ENCODE data around the gene ZC3H12A.

The ZC3H12A gene

GRCh38 chr1:37471345-37472231 lies 2.8 kb upstream of the ZC3H12A start (continued):
- TF ChIP-seq, protein P1, sequence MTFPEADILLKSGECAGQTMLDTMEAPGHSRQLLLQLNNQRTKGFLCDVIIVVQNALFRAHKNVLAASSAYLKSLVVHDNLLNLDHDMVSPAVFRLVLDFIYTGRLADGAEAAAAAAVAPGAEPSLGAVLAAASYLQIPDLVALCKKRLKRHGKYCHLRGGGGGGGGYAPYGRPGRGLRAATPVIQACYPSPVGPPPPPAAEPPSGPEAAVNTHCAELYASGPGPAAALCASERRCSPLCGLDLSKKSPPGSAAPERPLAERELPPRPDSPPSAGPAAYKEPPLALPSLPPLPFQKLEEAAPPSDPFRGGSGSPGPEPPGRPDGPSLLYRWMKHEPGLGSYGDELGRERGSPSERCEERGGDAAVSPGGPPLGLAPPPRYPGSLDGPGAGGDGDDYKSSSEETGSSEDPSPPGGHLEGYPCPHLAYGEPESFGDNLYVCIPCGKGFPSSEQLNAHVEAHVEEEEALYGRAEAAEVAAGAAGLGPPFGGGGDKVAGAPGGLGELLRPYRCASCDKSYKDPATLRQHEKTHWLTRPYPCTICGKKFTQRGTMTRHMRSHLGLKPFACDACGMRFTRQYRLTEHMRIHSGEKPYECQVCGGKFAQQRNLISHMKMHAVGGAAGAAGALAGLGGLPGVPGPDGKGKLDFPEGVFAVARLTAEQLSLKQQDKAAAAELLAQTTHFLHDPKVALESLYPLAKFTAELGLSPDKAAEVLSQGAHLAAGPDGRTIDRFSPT (tag by site-specific recombination; IDR thresholded peaks at IDR 0.05), result peak; percentile 99
- no peak for TF ChIP-seq SCRT1 (tag by site-specific recombination; IDR thresholded peaks at IDR 0.05; ENCODE audit: borderline replicate concordance)
- 0 out of 2 replicates have a peak, but pooled peaks have one; percentile 29 for TF ChIP-seq TCF7L2 (IDR thresholded peaks at IDR 0.05; ENCODE audit: borderline replicate concordance, low read depth, low read length)
- no peak for TF ChIP-seq ZNF426 (tag by site-specific recombination; IDR thresholded peaks at IDR 0.05)
- no peak for TF ChIP-seq ZNF274 (IDR thresholded peaks at IDR 0.05; ENCODE audit: low read length)
- no peak for TF ChIP-seq ZNF274 (tag by site-specific recombination; IDR thresholded peaks at IDR 0.05; ENCODE audit: borderline replicate concordance)
- no peak for TF ChIP-seq ZNF76 (tag by site-specific recombination; IDR thresholded peaks at IDR 0.05; ENCODE audit: borderline replicate concordance, low read depth)
- TF ChIP-seq GFI1B (tag by site-specific recombination; IDR thresholded peaks at IDR 0.05), result no peak
- no peak for TF ChIP-seq ZNF248 (tag by site-specific recombination; IDR thresholded peaks at IDR 0.05)
- no peak for TF ChIP-seq ZNF174 (tag by site-specific recombination; IDR thresholded peaks at IDR 0.05)
- TF ChIP-seq ZNF335 (tag by site-specific recombination; conservative IDR thresholded peaks at IDR 0.05), result peak; percentile 84
- TF ChIP-seq, protein P2, sequence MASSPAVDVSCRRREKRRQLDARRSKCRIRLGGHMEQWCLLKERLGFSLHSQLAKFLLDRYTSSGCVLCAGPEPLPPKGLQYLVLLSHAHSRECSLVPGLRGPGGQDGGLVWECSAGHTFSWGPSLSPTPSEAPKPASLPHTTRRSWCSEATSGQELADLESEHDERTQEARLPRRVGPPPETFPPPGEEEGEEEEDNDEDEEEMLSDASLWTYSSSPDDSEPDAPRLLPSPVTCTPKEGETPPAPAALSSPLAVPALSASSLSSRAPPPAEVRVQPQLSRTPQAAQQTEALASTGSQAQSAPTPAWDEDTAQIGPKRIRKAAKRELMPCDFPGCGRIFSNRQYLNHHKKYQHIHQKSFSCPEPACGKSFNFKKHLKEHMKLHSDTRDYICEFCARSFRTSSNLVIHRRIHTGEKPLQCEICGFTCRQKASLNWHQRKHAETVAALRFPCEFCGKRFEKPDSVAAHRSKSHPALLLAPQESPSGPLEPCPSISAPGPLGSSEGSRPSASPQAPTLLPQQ (tag by site-specific recombination; IDR thresholded peaks at IDR 0.05), result no peak
- no peak for TF ChIP-seq ZNF843 (tag by site-specific recombination; IDR thresholded peaks at IDR 0.05)
- TF ChIP-seq ZNF16 (tag by site-specific recombination; IDR thresholded peaks at IDR 0.05; ENCODE audit: low read depth), result no peak
- TF ChIP-seq ZSCAN23 (tag by site-specific recombination; IDR thresholded peaks at IDR 0.05), result no peak
- TF ChIP-seq ZBTB7A (tag by site-specific recombination; IDR thresholded peaks at IDR 0.05; ENCODE audit: low read depth), result no peak
- no peak for TF ChIP-seq ZXDB (tag by site-specific recombination; IDR thresholded peaks at IDR 0.05)
- TF ChIP-seq HOXD13 (CRISPR knock-in tag; IDR thresholded peaks at IDR 0.05; ENCODE audit: borderline replicate concordance), result no peak
- no peak for TF ChIP-seq ZNF776 (tag by site-specific recombination; IDR thresholded peaks at IDR 0.05; ENCODE audit: borderline replicate concordance)
- no peak for TF ChIP-seq ZNF175 (tag by site-specific recombination; IDR thresholded peaks at IDR 0.05)
- no peak for TF ChIP-seq YY1 (tag by site-specific recombination; IDR thresholded peaks at IDR 0.05)
- TF ChIP-seq, protein P3, sequence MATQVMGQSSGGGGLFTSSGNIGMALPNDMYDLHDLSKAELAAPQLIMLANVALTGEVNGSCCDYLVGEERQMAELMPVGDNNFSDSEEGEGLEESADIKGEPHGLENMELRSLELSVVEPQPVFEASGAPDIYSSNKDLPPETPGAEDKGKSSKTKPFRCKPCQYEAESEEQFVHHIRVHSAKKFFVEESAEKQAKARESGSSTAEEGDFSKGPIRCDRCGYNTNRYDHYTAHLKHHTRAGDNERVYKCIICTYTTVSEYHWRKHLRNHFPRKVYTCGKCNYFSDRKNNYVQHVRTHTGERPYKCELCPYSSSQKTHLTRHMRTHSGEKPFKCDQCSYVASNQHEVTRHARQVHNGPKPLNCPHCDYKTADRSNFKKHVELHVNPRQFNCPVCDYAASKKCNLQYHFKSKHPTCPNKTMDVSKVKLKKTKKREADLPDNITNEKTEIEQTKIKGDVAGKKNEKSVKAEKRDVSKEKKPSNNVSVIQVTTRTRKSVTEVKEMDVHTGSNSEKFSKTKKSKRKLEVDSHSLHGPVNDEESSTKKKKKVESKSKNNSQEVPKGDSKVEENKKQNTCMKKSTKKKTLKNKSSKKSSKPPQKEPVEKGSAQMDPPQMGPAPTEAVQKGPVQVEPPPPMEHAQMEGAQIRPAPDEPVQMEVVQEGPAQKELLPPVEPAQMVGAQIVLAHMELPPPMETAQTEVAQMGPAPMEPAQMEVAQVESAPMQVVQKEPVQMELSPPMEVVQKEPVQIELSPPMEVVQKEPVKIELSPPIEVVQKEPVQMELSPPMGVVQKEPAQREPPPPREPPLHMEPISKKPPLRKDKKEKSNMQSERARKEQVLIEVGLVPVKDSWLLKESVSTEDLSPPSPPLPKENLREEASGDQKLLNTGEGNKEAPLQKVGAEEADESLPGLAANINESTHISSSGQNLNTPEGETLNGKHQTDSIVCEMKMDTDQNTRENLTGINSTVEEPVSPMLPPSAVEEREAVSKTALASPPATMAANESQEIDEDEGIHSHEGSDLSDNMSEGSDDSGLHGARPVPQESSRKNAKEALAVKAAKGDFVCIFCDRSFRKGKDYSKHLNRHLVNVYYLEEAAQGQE (tag by site-specific recombination; IDR thresholded peaks at IDR 0.05), result no peak
- TF ChIP-seq KLF1 (tag by site-specific recombination; IDR thresholded peaks at IDR 0.05), result 0 out of 2 replicates have a peak, but pooled peaks have one; percentile 21
- TF ChIP-seq ZNF24 (tag by site-specific recombination; IDR thresholded peaks at IDR 0.05), result no peak
- TF ChIP-seq, protein P4, sequence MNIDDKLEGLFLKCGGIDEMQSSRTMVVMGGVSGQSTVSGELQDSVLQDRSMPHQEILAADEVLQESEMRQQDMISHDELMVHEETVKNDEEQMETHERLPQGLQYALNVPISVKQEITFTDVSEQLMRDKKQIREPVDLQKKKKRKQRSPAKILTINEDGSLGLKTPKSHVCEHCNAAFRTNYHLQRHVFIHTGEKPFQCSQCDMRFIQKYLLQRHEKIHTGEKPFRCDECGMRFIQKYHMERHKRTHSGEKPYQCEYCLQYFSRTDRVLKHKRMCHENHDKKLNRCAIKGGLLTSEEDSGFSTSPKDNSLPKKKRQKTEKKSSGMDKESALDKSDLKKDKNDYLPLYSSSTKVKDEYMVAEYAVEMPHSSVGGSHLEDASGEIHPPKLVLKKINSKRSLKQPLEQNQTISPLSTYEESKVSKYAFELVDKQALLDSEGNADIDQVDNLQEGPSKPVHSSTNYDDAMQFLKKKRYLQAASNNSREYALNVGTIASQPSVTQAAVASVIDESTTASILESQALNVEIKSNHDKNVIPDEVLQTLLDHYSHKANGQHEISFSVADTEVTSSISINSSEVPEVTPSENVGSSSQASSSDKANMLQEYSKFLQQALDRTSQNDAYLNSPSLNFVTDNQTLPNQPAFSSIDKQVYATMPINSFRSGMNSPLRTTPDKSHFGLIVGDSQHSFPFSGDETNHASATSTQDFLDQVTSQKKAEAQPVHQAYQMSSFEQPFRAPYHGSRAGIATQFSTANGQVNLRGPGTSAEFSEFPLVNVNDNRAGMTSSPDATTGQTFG (tag by site-specific recombination; IDR thresholded peaks at IDR 0.05; ENCODE audit: borderline replicate concordance), result no peak
- no peak for TF ChIP-seq ZNF514 (tag by site-specific recombination; IDR thresholded peaks at IDR 0.05)
- TF ChIP-seq ZNF138 (tag by site-specific recombination; IDR thresholded peaks at IDR 0.05; ENCODE audit: borderline replicate concordance), result no peak
- TF ChIP-seq ZNF747 (tag by site-specific recombination; IDR thresholded peaks at IDR 0.05), result no peak
- TF ChIP-seq ZNF18 (tag by site-specific recombination; IDR thresholded peaks at IDR 0.05), result no peak
